ENCODE data around the gene KCTD3. TPM values are rescaled to one million over a fixed set of nuclear protein-coding genes. Genes with fewer than 3 reads are reported as not detected.

KCTD3 gene
- total and polyA plus RNA-seq, 2 of the 13 experiments (the other 11 are each of a cell fraction or from before 2014, with no cell fraction given), result 49.8 to 68.1 TPM

GRCh38 chr1:215555531-215555930, 11.6 kb upstream of the KCTD3 start:
- POLR2A ChIA-PET, result no interaction called here

GRCh38 chr1:215556996-215557395, 10.1 kb upstream of the KCTD3 start:
- H3K4me1 ChIP-seq (ENCODE audit: insufficient read depth, low read length), result peaks cover 30% of the 10 kb centered on the region
- BruUV-seq (replicated peaks), result no TSS peak
- peak overlapping the region in 2 of 3 experiments; percentile 0 to 42; a peak in 4 of 6 replicates for H3K4me3 ChIP-seq (replicated peaks in 1 of 3; ENCODE audit: insufficient read depth in 1 of 3, low read depth in 2 of 3, low read length in 3 of 3)
- in situ Hi-C loops (cut with HindIII; ENCODE audit: extremely low pct_ligation_motif_present, low pct_unique_long_range_greater_than_20kb) (no loop called here), intact Hi-C loops (cut with micrococcal nuclease; ENCODE audit: unreplicated experiment) (no loop called here)
- ChIA-PET POLR2A (interaction anchor here (2.2 kb wide), 1 partner anchor 11 kb away, joined by 39 read pairs; the partner anchor contains the start of gene KCTD3), CTCF (ENCODE audit: low intra/inter-chr PET ratio, low total read pairs) (no interaction called here)
- H3K9ac ChIP-seq (ENCODE audit: insufficient read depth, low read depth, low read length), result peak overlapping the region; percentile 51; the same call in 1 of the 2 replicates
- H3K79me2 ChIP-seq (ENCODE audit: insufficient read depth, low read length), result no peaks in the 10 kb centered on the region
- ATAC-seq (peak; percentile 80), DNase-seq (ENCODE audit: low spot score) (no peak), FAIRE-seq (no peak)
- H3K36me3 ChIP-seq (replicated peaks in 1 of 2; ENCODE audit: control insufficient read depth in 1 of 2, insufficient read depth in 2 of 2, low read length in 2 of 2), result no peaks in the 10 kb centered on the region
- peak overlapping the region; percentile 64 for H3K27ac ChIP-seq (ENCODE audit: extremely low read length, insufficient read depth, low read length)
- peak overlapping the region; percentile 75 for H3K4me2 ChIP-seq (ENCODE audit: low read depth, low read length)
- 47% methylated on average over 2 of the region's 2 CpGs for WGBS (ENCODE audit: low lambda C conversion rate)
- H4K20me1 ChIP-seq (ENCODE audit: insufficient read depth, low read length), result no peaks in the 10 kb centered on the region
- peaks cover 10% of the 10 kb centered on the region for H3K9me3 ChIP-seq (ENCODE audit: low read length)
- no peaks in the 10 kb centered on the region; a peak in 1 of 5 replicates for H3K27me3 ChIP-seq (ENCODE audit: control insufficient read depth in 1 of 2, insufficient read depth in 2 of 2, low read length in 2 of 2)
- peak overlapping the region; percentile 80 for H2AFZ ChIP-seq (ENCODE audit: low read length)
- TF ChIP-seq ZNF883 (CRISPR knock-in tag; IDR thresholded peaks at IDR 0.05; ENCODE audit: not compliant biosample characterization) (no peak), ZNF629 (CRISPR knock-in tag; conservative IDR thresholded peaks at IDR 0.05) (no peak), ZFY (CRISPR knock-in tag; IDR thresholded peaks at IDR 0.05) (0 out of 2 replicates have a peak, but pooled peaks have one; percentile 2), ZFX (CRISPR knock-in tag; IDR thresholded peaks at IDR 0.05; ENCODE audit: low read depth) (peak; percentile 38), TAF1 (CRISPR knock-in tag; IDR thresholded peaks at IDR 0.05) (0 out of 2 replicates have a peak, but pooled peaks have one; percentile 7), WIZ (CRISPR knock-in tag; IDR thresholded peaks at IDR 0.05) (0 out of 2 replicates have a peak, but pooled peaks have one; percentile 43), SALL1 (CRISPR knock-in tag; IDR thresholded peaks at IDR 0.05) (peak; percentile 34; the same call in 1 of the 2 replicates), TBX2 (CRISPR knock-in tag; IDR thresholded peaks at IDR 0.05; ENCODE audit: borderline replicate concordance) (0 out of 2 replicates have a peak, but pooled peaks have one; percentile 18), ZNF687 (CRISPR knock-in tag; IDR thresholded peaks at IDR 0.05) (peak; percentile 53), YY1 (IDR thresholded peaks at IDR 0.05; ENCODE audit: insufficient read depth, insufficient replicate concordance, low read depth, low read length) (peak; percentile 31)
- TF ChIP-seq, protein P1, sequence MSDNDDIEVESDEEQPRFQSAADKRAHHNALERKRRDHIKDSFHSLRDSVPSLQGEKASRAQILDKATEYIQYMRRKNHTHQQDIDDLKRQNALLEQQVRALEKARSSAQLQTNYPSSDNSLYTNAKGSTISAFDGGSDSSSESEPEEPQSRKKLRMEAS (IDR thresholded peaks at IDR 0.05), result peak; percentile 25; the same call in 1 of the 2 replicates
- TF ChIP-seq, protein P2, sequence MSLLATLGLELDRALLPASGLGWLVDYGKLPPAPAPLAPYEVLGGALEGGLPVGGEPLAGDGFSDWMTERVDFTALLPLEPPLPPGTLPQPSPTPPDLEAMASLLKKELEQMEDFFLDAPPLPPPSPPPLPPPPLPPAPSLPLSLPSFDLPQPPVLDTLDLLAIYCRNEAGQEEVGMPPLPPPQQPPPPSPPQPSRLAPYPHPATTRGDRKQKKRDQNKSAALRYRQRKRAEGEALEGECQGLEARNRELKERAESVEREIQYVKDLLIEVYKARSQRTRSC (CRISPR knock-in tag; IDR thresholded peaks at IDR 0.05; ENCODE audit: low read depth), result 0 out of 2 replicates have a peak, but pooled peaks have one; percentile 82

More at GRCh38 chr1:215555531-215555930, 11.6 kb upstream of the KCTD3 start:
- H3K27me3 ChIP-seq (ENCODE audit: control insufficient read depth in 1 of 2, insufficient read depth in 2 of 2, low read length in 2 of 2), result no peaks in the 10 kb centered on the region; a peak in 1 of 5 replicates
- no peak overlapping the region for H3K4me3 ChIP-seq (replicated peaks in 1 of 3; ENCODE audit: insufficient read depth in 1 of 3, low read depth in 2 of 3, low read length in 3 of 3)
- H3K4me2 ChIP-seq (ENCODE audit: low read depth, low read length), result no peak overlapping the region
- no TSS peak for BruUV-seq (replicated peaks)
- FAIRE-seq (no peak), ATAC-seq (no peak), DNase-seq (ENCODE audit: low spot score) (no peak)
- H3K9ac ChIP-seq (ENCODE audit: insufficient read depth, low read depth, low read length), result no peak overlapping the region
- H2AFZ ChIP-seq (ENCODE audit: low read length), result no peak overlapping the region
- CTCF ChIA-PET (ENCODE audit: low intra/inter-chr PET ratio, low total read pairs), result no interaction called here
- H3K79me2 ChIP-seq (ENCODE audit: insufficient read depth, low read length), result no peaks in the 10 kb centered on the region
- intact Hi-C loops (cut with micrococcal nuclease; ENCODE audit: unreplicated experiment) (no loop called here), in situ Hi-C loops (cut with HindIII; ENCODE audit: extremely low pct_ligation_motif_present, low pct_unique_long_range_greater_than_20kb) (no loop called here)
- H3K9me3 ChIP-seq (ENCODE audit: low read length), result peaks cover 10% of the 10 kb centered on the region
- WGBS (ENCODE audit: low lambda C conversion rate), result 18% methylated on average over 1 of the region's 1 CpG
- H3K27ac ChIP-seq (ENCODE audit: extremely low read length, insufficient read depth, low read length), result no peak overlapping the region
- H3K36me3 ChIP-seq (replicated peaks in 1 of 2; ENCODE audit: control insufficient read depth in 1 of 2, insufficient read depth in 2 of 2, low read length in 2 of 2), result no peaks in the 10 kb centered on the region
- peaks cover 30% of the 10 kb centered on the region for H3K4me1 ChIP-seq (ENCODE audit: insufficient read depth, low read length)
- TF ChIP-seq ZNF251 (CRISPR knock-in tag; IDR thresholded peaks at IDR 0.05) (no peak), ZFP82 (CRISPR knock-in tag; IDR thresholded peaks at IDR 0.05; ENCODE audit: borderline replicate concordance) (peak; percentile 92), NFYC (CRISPR knock-in tag; IDR thresholded peaks at IDR 0.05) (no peak), ZNF160 (CRISPR knock-in tag; IDR thresholded peaks at IDR 0.05) (peak; percentile 99)
- no peaks in the 10 kb centered on the region for H4K20me1 ChIP-seq (ENCODE audit: insufficient read depth, low read length)

Measured in HepG2 (cell line).